NK-92 treated with Interleukin-12 subunit alpha and Interleukin-12 subunit beta, amount 100 ng/mL, for 24 hours (cell line): ENCODE data around the gene CRYBB2.
"Not testable (repeated sequence)": the region's sequence is repeated elsewhere in the genome, so short reads cannot be mapped to it uniquely, and the experiment has no call there.

Experiments used
- DNase-seq: peaks from one replicate; lab custom pipeline; 2025; lab: John Stamatoyannopoulos, UW

Gene CRYBB2

DNA sequence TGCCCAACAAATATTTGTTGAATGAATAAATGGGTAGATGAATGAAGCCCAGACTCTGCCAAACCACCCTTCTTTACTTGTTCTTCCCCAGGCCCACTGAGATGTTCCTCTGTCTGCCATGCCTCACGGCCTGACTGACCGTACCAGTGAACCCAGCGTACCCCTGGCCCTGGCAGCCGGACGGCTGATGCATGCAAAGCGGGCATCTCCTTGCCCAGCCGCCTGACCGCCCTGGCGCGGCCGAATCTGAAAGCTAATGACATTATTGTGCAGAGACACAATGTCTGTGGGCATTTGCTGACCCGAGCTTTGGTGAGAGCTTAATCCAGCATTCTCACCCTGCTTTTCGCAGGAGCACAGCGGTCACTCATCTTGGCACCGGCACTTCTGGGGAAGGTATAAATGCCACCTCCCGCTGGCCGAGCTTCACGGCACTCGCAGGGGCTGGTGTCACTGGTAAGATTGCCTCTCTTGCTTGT lies at the start of gene CRYBB2:
TSS of gene CRYBB2 (plus strand) at position 429 of the 479 bp plus-strand sequence. CDS start 1,791 bp downstream, outside the sequence.
- no peak for DNase-seq

DNA sequence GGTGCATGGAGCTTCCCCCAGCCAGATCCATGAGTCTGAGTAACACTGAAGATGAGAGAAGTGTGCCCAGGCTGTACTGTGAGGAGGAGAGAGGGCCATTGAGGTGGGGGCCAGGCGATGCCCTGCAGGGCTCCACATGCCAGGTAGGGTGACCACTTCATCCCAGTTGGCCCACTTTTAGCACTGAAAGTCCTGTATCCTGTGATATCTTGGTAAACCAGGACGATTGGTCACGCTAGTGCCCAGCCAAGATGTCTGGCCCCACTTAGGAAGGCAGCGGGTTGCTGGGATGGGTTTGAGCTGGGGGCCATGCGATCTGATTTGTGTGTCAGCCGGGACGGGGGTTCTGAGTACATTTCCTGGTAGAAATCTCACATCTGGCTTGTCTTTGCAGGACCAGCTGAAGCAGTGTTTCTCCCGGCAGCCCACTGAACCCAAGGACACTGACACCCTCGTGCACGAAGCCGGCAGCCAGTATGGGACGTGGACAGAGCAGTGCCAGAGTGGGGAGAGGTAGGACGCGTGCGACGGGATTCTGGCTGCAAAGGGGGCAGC lies 48.9 kb upstream of the CRYBB2 start:
- no peak for DNase-seq

DNA sequence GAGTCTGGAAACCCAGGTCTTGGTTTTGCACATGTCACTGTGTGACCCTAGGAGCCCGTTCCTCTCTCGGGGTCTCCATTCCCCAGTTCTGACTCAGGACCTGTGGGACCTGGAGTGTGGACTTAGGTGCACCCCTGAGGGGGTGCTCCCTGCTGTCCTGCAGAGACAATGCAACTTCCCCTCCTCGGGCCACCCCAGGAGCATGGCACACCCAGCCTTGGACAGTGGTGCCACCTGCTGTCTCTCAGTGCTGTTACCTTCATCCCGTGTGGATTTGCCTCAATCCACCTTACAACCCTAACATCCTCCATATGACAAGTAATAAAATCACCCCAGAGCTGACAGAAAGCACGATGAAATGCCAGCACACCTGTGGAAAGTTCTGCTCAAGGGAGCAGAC lies 47.3 kb upstream of the CRYBB2 start:
- peak; percentile 5 for DNase-seq

DNA sequence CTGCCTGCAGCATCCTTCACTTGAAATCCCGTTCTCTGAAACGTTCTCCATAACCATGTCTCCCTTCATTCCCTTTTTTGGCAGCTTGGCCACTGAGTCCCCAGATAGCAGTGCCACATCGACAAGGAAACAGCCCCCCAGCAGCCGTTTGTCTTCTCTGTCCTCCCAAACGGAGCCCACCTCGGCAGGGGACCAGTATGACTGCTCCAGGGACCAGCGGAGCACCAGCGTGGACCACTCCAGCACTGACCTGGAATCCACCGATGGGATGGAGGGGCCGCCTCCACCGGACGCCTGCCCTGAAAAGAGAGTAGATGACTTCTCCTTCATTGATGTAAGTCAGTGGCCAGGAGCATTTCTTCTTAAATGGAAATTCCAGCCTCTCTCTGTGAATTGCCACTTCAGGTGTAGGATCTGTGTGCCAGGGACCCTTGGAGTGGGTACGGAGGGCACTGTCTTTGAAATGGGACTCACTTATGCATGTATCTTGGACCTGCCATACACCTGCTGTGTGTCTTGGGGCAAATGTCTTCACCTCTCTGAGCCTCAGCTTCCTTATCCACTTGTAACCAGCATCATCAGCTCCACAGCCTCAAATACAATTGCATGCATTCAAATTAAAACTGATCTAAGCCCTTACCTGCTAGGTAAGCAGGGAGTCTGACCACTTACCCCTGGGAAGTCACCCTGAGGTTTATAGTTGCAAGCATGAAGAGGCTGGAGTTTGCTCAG lies 45.1 kb upstream of the CRYBB2 start:
- no peak for DNase-seq

DNA sequence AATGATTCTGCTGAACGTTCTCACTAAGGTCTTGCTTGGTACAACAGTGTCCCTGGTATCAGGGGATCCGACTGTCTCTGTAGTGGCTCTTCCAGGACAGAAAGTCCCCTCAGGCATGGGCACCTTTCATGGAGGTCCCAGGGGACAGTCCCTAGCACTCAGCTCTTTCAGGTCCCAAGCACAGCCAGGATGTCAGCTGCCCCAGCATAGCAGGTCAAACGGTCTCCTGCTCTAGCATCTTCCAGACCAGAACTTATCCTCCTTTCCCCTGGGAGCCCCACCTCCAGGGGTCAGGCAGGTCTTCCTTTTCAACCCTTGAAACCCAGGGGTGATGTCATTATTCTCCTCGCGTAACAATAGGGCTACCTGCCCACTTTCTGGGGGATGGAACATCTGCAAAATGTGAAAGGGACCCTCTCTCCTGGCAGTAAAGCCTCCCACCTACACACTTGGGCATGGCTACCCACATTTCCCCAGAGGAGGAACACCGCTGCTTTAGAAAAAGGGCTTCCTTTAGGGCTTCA lies 44.5 kb upstream of the CRYBB2 start:
- no peak for DNase-seq

GRCh38 chr22:25176175-25176574 lies 43.3 kb upstream of the CRYBB2 start:
- no peak for DNase-seq

DNA sequence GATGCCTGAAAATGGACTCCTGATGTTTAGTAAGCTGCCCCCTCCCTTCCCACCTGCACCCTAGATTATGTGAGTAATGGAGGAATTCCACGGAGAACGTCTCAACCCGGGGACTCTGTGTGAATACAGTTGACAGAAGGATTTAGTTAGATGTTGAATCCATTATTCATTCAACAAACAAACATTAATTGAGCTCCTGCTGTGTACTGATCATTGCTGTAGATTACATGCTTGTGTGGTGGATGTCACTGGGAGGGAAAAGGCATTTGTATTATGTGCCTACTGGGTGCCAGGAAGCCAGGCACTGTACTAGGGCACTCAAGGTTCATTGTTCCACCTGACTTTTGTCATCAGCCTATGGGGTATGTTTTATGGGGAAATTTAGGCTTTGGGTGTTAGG lies 42.6 kb upstream of the CRYBB2 start:
- DNase-seq, result no peak

GRCh38 chr22:25177226-25177625 lies 42.2 kb upstream of the CRYBB2 start:
- no peak for DNase-seq

DNA sequence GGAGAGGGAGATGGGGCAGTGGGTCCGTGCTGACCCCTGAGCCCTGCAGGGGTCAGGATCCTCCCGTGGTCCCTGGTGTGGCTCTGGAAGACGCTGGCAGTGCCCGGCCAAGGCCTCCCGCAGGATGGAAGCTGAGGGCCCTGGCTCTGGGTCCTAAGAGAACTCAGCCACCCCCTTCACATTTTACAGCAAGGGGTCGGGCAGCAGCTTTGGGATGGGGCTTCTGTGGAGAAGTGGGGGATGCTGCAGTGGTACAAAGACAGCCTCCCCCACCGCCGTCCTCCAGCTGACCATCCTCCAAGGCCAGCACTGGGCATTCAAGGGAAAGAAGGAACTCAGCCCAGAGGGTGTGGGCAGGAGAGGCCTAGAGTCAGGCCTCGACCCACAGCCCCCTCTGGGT lies 41.5 kb upstream of the CRYBB2 start:
- no peak for DNase-seq

DNA sequence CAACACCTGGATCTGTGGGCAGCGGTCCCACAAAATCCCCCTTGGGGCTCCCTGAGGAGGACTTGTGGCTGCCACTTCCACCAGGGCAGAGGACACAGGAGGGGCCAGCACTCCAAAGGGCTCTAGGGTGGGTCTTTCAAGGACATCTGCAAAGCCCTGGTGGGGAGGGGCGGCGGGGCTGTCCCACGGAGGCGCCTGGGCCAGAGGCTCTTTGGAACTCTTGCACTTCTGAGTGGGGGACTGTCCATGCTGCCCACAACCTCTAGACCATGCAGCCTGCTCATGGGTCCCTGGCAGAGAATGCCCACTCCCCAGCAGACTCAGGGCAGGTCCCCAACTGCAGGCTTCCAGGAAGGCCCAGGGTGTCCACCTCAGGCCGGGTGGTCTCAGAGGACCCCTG lies 41.1 kb upstream of the CRYBB2 start:
- not testable (repeated sequence) for DNase-seq

DNA sequence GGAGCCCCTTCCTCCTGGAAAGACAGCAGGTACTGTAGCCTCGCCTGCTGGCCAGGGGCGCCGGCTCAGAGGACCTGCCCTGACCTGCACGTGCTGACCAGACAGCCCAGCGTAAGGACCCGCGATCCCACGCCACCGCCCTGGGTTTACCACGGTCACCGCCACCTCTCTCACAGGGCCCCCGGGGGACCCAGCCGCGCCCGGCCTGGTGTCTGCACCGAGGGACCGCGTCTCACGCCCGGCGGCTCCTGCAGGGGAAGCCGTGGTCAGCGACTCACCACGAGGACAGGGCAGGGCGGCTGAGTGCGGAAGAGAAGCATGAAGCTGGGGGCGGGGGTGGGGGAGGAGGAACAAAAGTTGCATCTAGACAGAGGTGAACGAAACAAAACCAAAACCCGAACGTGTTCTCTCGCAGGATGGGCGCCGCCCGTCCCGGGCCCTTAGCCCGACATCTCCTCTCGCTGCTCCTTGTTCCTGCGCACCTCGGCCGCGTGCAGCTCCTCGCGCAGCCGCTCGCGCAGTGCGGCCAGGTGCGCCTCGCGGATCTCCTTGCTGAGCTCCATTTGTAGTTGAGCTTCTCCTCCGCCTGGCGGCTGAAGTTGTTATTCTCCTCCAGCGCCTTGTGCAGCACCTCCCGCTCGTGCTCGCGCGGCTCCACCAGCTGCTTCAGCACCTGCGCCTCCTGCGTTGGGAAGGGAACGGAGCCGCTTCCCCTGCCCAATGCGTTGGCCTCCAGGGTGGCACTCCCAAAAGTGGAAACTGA lies 40.4 kb upstream of the CRYBB2 start:
- DNase-seq, result not testable (repeated sequence)

GRCh38 chr22:25182131-25183110 lies 37.0 kb upstream of the CRYBB2 start:
- DNase-seq, result no peak

DNA sequence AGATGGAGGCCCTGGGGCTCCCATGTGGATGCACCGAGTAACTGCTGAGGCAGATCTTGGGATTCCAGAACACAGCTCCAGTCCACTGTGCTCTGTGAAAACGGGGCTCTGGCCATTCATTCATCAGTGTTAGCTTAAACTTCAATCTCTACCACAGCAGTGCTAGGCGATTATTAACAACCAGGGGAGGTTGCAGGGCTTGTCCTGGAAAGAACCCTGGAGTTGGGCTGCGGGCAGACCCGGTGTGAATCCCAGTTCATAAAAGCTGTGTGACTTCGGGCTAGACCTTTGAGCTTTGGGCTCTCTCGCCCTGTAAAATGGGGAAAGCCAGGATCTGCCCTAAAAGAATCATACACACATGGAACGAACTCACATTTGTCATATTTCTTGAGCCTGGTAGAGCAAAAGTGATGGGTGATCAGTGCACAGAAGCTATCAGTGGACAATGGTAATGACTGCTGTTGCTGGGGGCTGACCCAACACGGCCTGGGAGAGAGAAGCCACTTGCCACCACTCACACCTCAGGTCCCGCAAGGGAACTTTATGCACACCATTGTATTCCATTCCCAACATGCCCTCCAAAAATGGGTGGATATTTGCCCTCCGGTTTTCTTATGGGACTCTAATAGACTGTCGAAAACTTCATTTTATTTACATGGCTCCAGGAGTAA lies 35.4 kb upstream of the CRYBB2 start:
- DNase-seq, result no peak

DNA sequence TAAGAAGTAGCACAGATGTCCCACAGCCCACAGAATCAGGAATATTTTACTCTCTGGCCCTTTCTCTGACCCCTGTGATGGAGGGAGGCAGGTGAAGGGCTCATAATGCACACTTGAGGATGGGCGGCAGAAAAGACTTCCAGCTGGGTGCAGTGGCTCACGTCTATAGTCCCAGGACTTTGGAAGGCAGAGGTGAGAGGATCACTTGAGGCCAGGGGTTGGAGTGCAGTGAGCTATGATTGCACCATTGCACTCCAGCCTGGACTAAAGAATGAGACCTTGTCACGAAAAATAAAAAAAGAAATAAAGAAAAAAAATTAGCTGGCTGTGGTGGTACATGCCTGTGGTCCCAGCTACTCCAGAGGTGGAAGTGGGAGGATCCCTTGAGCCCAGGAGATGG lies 33.3 kb upstream of the CRYBB2 start:
- no peak for DNase-seq

DNA sequence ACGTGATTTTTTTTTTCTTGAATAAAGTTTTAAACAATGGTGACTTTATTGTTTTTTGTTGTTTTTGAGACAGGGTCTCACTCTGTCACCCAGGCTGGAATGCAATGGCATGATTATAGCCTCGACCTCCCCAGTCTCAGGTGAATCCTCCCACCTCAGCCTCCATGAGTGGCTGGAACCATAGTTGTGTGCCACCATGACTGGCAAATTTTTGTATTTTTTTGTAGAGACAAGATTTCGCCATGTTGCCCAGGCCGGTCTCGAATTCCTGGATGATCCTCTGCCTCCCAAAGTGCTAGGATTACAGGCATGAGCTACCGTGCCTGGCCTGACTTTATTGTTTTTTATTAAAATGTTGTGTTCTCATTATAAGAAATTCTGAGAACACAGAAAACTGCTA lies 32.0 kb upstream of the CRYBB2 start:
- no peak for DNase-seq

DNA sequence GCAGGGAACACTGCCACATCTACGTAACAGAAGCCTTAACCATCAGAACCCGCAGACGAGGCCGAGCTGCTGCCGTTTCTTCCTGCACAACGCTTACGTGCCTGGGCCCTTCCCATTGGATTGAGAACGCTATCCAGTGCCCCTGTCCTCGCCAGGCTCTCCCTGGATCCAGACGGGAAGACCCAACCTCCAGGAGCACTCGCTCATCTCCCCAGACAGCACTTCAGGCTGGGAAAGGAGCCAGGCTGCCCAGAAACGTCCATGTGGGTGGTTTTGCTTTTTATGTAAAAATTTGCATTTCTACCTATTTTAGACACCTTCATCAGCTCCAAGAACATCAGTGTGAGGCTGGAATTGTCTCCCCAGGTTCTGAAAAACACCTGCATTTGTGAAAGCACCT lies 27.0 kb upstream of the CRYBB2 start:
- DNase-seq, result no peak

DNA sequence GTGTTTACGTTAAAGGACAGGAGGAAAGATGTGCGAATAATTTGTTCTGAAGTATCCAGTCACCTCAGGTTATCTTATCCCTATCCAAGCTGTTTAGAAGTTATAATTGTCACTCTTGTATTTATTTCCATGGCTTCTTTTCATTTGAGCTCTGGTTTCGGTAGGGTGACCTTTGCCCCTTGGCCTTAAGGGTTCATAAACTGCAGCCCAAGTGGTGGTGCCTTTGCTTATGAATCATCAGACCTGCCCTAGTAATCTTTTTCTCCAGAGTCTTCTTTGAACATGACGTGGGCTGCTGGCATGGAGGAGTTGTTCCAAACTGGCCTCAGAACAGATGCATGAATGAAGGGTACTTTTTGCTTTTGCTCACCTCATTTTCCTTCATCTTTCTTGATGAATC lies 26.3 kb upstream of the CRYBB2 start:
- no peak for DNase-seq

- DNase-seq, result no peak
Observed at GRCh38 chr22:25193548-25193947, 25.9 kb upstream of the CRYBB2 start.

DNA sequence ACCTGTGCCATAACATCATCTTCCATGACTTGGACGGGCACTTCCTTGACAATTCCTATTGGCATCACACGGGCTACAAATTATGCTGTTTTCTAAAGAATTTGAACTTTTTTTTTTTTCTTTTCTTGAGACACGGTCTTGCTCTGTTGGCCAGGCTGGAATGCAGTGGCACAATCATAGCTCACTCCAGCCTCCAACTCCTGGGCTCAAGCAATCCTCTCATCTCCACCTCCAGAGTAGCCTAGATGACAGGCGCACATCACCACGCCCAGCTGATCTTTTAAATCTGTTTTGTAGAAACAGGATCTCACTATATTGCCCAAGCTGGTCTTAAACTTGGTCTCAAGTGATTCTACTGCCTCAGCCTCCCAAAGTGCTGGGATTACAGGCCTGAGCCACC lies 23.1 kb upstream of the CRYBB2 start:
- no peak for DNase-seq

GRCh38 chr22:25197340-25197739 lies 22.1 kb upstream of the CRYBB2 start:
- DNase-seq, result no peak
